Measurements from ENCODE around the gene TBL1Y. TPM values are rescaled to one million over a fixed set of nuclear protein-coding genes. Genes with fewer than 3 reads are reported as not detected.

The TBL1Y gene
- polyA plus RNA-seq, 3 donors, result not detected

GRCh38 chrY:6964732-6965131 is 54.2 kb downstream of the TBL1Y start:
- Histone ChIP-seq H3K27ac (ENCODE audit: low read depth in 1 of 2, low read length in 2 of 2) (no peak overlapping the region), H3K36me3 (replicated peaks in 1 of 2; ENCODE audit: control insufficient read depth in 1 of 2, insufficient read depth in 2 of 2, low read length in 2 of 2) (no peaks in the 10 kb centered on the region), H3K4me2 (replicated peaks; ENCODE audit: extremely low read depth, low read length, poor library complexity, severe bottlenecking) (no peak overlapping the region), H4K20me1 (ENCODE audit: insufficient read depth, low read length) (no peaks in the 10 kb centered on the region), H2AFZ (ENCODE audit: insufficient read depth, low read depth, low read length, poor library complexity, severe bottlenecking) (no peak overlapping the region), H3K27me3 (ENCODE audit: control insufficient read depth in 2 of 2, insufficient read depth in 2 of 2, low read length in 2 of 2) (no peaks in the 10 kb centered on the region), H3K4me1 (ENCODE audit: control insufficient read depth in 1 of 2, insufficient read depth in 2 of 2, low read length in 2 of 2) (no peaks in the 10 kb centered on the region), H3K79me2 (ENCODE audit: insufficient read depth, low read length) (no peaks in the 10 kb centered on the region), H3K4me3 (replicated peaks in 1 of 3; ENCODE audit: low read depth in 2 of 3, low read length in 3 of 3) (no peak overlapping the region), H3K9me3 (replicated peaks in 1 of 2; ENCODE audit: control insufficient read depth in 1 of 2, insufficient read depth in 1 of 2, low read length in 2 of 2) (no peaks in the 10 kb centered on the region), H3K9ac (ENCODE audit: insufficient read depth, low read length, poor library complexity, severe bottlenecking) (no peak overlapping the region)
- Mint-ChIP-seq H3K36me3 (no peaks in the 10 kb centered on the region), H3K9me3 (no peaks in the 10 kb centered on the region), H3K4me3 (no peak overlapping the region), H3K4me1 (no peaks in the 10 kb centered on the region), H3K27me3 (ENCODE audit: low read depth in 3 of 3) (peaks cover 0 to 6% (median 3%) of the 10 kb centered on the region in 3 donors), H3K27ac (no peak overlapping the region)
- peak; percentile 43 for TF ChIP-seq CTCF (IDR thresholded peaks at IDR 0.05)
- intact Hi-C loops (cut with micrococcal nuclease), result loop anchor here in 1 of 2 donors (10.0 kb wide), 1 partner anchor 120 kb away; no protein-coding TSS in a partner anchor
- WGBS (ENCODE audit: insufficient coverage), result no CpG with 5 or more reads among the region's 11 CpGs
- peak in 2 of 3 donors; percentile 5 to 9 for DNase-seq

GRCh38 chrY:6966521-6966920 is 56.0 kb downstream of the TBL1Y start:
- WGBS (ENCODE audit: insufficient coverage), result no CpG with 5 or more reads among the region's 3 CpGs
- Mint-ChIP-seq H3K4me3 (no peak overlapping the region), H3K9me3 (no peaks in the 10 kb centered on the region), H3K4me1 (no peaks in the 10 kb centered on the region), H3K27me3 (ENCODE audit: low read depth in 3 of 3) (peaks cover 0 to 6% (median 3%) of the 10 kb centered on the region in 3 donors), H3K27ac (no peak overlapping the region), H3K36me3 (no peaks in the 10 kb centered on the region)
- Histone ChIP-seq H3K79me2 (ENCODE audit: insufficient read depth, low read length) (no peaks in the 10 kb centered on the region), H3K9ac (ENCODE audit: insufficient read depth, low read length, poor library complexity, severe bottlenecking) (no peak overlapping the region), H3K9me3 (replicated peaks in 1 of 2; ENCODE audit: control insufficient read depth in 1 of 2, insufficient read depth in 1 of 2, low read length in 2 of 2) (no peaks in the 10 kb centered on the region), H3K27me3 (ENCODE audit: control insufficient read depth in 2 of 2, insufficient read depth in 2 of 2, low read length in 2 of 2) (no peaks in the 10 kb centered on the region), H3K4me1 (ENCODE audit: control insufficient read depth in 1 of 2, insufficient read depth in 2 of 2, low read length in 2 of 2) (no peaks in the 10 kb centered on the region), H2AFZ (ENCODE audit: insufficient read depth, low read depth, low read length, poor library complexity, severe bottlenecking) (no peak overlapping the region), H3K4me3 (replicated peaks in 1 of 3; ENCODE audit: low read depth in 2 of 3, low read length in 3 of 3) (no peak overlapping the region), H3K4me2 (replicated peaks; ENCODE audit: extremely low read depth, low read length, poor library complexity, severe bottlenecking) (no peak overlapping the region), H3K27ac (ENCODE audit: low read depth in 1 of 2, low read length in 2 of 2) (no peak overlapping the region), H3K36me3 (replicated peaks in 1 of 2; ENCODE audit: control insufficient read depth in 1 of 2, insufficient read depth in 2 of 2, low read length in 2 of 2) (no peaks in the 10 kb centered on the region), H4K20me1 (ENCODE audit: insufficient read depth, low read length) (no peaks in the 10 kb centered on the region)
- intact Hi-C loops (cut with micrococcal nuclease), result loop anchor here in 1 of 2 donors (10.0 kb wide), 1 partner anchor 118 kb away; no protein-coding TSS in a partner anchor
- no peak for TF ChIP-seq CTCF (IDR thresholded peaks at IDR 0.05)
- DNase-seq, result no peak

All from CD14-positive monocyte (primary cell).